ENCODE measurements around the gene PIP4K2B.

The PIP4K2B gene

GRCh38 chr17:38825762-38826247 is 26.4 kb upstream of the PIP4K2B start:
- peak overlapping the region; percentile 86 for H3K9ac ChIP-seq (ENCODE audit: low read depth, low read length, poor library complexity, severe bottlenecking)
- H3K79me2 ChIP-seq (ENCODE audit: insufficient read depth, low read length), result peaks cover 40% of the 10 kb centered on the region
- no peaks in the 10 kb centered on the region for H3K27me3 ChIP-seq (ENCODE audit: insufficient read depth, low read length, poor library complexity, severe bottlenecking)
- H3K9me3 ChIP-seq (ENCODE audit: insufficient read depth, low read depth, low read length), result no peaks in the 10 kb centered on the region
- no peaks in the 10 kb centered on the region for H3F3A ChIP-seq (ENCODE audit: low read depth)
- peaks cover 3% of the 10 kb centered on the region; the same call in 1 of the 2 replicates for H3K36me3 ChIP-seq (ENCODE audit: insufficient read depth, low read length)
- H3K4me2 ChIP-seq (ENCODE audit: low read depth, low read length, poor library complexity, severe bottlenecking), result peak overlapping the region; percentile 78
- peak overlapping the region; percentile 97 for H2AFZ ChIP-seq (ENCODE audit: low read length)
- H3K4me1 ChIP-seq (ENCODE audit: insufficient read depth, low read length, poor library complexity, severe bottlenecking), result peaks cover 19% of the 10 kb centered on the region
- H3K4me3 ChIP-seq (ENCODE audit: low read length, poor library complexity, severe bottlenecking), result peak overlapping the region; percentile 99
- no peaks in the 10 kb centered on the region for H3K9me2 ChIP-seq (replicated peaks; ENCODE audit: low read depth, low read length)
- peaks cover 15% of the 10 kb centered on the region for H4K20me1 ChIP-seq (ENCODE audit: insufficient read depth, low read length, poor library complexity, severe bottlenecking)
- TF ChIP-seq EZH2phosphoT487 (IDR thresholded peaks at IDR 0.05; ENCODE audit: borderline replicate concordance), result no peak
- TF ChIP-seq, protein P1, sequence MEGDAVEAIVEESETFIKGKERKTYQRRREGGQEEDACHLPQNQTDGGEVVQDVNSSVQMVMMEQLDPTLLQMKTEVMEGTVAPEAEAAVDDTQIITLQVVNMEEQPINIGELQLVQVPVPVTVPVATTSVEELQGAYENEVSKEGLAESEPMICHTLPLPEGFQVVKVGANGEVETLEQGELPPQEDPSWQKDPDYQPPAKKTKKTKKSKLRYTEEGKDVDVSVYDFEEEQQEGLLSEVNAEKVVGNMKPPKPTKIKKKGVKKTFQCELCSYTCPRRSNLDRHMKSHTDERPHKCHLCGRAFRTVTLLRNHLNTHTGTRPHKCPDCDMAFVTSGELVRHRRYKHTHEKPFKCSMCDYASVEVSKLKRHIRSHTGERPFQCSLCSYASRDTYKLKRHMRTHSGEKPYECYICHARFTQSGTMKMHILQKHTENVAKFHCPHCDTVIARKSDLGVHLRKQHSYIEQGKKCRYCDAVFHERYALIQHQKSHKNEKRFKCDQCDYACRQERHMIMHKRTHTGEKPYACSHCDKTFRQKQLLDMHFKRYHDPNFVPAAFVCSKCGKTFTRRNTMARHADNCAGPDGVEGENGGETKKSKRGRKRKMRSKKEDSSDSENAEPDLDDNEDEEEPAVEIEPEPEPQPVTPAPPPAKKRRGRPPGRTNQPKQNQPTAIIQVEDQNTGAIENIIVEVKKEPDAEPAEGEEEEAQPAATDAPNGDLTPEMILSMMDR (conservative IDR thresholded peaks at IDR 0.05; ENCODE audit: low read length), result no peak

DNA sequence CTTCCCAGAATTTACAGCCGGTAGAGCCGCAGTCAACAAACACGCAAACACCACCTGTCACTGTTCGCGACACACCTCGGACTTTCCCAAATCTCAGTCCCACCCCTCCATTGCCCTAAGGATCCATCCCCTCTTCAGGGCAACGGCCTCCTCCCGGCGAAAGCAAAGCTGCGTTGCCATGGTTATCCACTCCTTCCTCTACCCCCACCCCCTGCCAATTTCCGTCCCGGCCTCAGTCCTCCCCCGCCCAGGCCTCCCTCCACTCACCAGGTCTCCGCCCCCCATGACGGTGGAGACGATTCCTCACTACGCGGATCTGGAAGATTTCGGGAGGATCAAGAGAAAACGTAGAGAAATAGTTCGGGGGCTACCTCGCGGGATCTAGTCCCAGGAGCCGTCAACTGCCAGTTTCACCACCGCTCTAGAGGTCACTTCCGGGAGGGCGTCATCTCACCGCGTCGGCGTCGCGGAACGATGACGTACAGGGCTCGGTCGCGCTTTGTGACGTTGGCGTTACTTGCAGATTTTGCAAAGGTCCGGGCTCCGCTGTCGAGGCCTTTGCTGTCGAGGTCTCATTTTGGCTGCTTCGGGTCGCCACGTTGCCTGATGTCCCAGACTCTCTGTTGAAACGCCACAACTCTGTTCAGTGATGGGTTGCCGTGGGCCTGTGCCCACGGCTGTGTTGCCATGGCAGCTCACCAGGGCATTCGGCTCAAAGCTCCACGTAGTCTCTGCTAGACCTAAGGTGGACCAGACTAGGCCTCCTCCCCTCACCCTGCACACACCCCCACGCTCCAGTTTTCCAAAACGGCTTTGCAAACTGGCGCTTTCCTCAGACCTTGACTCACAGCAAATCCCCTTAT is 25.8 kb upstream of the PIP4K2B start, which contains the start of gene CWC25:
Gene CWC25 (minus strand): TSS at position 423 of the 863 bp plus-strand sequence. CDS start 138 bp downstream, at position 285.
- peak within 1 kb of the TSS; percentile 99 for H3K4me3 ChIP-seq (ENCODE audit: low read length, poor library complexity, severe bottlenecking)
- H3K36me3 ChIP-seq (ENCODE audit: insufficient read depth, low read length), result peaks cover 9% of the 10 kb centered on the region; the same call in 1 of the 2 replicates
- H3F3A ChIP-seq (ENCODE audit: low read depth), result no peaks in the 10 kb centered on the region
- TF ChIP-seq, protein P1 (conservative IDR thresholded peaks at IDR 0.05; ENCODE audit: low read length), result no peak
- no peak for TF ChIP-seq EZH2phosphoT487 (IDR thresholded peaks at IDR 0.05; ENCODE audit: borderline replicate concordance)
- H3K79me2 ChIP-seq (ENCODE audit: insufficient read depth, low read length), result peaks cover 46% of the 10 kb centered on the region
- H3K27me3 ChIP-seq (ENCODE audit: insufficient read depth, low read length, poor library complexity, severe bottlenecking), result no peaks in the 10 kb centered on the region
- H3K4me2 ChIP-seq (ENCODE audit: low read depth, low read length, poor library complexity, severe bottlenecking), result peak within 1 kb of the TSS; percentile 78
- peak within 1 kb of the TSS; percentile 97 for H2AFZ ChIP-seq (ENCODE audit: low read length)
- H4K20me1 ChIP-seq (ENCODE audit: insufficient read depth, low read length, poor library complexity, severe bottlenecking), result peaks cover 18% of the 10 kb centered on the region
- peak within 1 kb of the TSS; percentile 86 for H3K9ac ChIP-seq (ENCODE audit: low read depth, low read length, poor library complexity, severe bottlenecking)
- no peaks in the 10 kb centered on the region for H3K9me2 ChIP-seq (replicated peaks; ENCODE audit: low read depth, low read length)
- peaks cover 19% of the 10 kb centered on the region for H3K4me1 ChIP-seq (ENCODE audit: insufficient read depth, low read length, poor library complexity, severe bottlenecking)
- no peaks in the 10 kb centered on the region for H3K9me3 ChIP-seq (ENCODE audit: insufficient read depth, low read depth, low read length)

DNA sequence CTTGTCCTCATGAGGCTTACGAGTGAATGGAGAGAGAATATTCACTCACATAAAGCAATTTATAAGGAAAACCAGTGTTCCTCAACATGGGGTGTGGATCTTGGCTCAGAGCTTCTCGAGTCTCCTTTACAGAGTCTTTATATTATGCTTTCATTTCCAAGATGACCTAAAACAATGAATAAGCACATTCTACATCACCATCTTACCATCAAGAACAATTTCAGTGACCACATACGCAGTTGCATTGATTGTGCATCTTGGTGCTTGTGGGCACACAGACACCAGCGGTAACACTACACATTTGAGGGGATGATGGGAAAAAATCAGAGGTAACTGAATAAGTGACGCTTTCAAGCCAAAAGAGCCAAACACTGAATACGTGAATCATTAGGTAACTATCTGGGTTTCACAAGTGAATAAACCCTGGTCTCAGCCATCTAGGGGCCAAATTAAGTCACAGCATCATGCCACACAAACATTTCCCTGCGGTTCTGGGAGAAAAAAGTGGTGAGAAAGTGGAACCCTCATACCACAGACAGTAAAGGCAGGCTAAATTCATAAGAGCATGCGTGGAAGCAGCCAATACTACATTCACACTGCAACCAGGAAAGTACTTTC is 16.3 kb upstream of the PIP4K2B start:
- H3K79me2 ChIP-seq (ENCODE audit: insufficient read depth, low read length), result peaks cover 23% of the 10 kb centered on the region; the same call in 1 of the 2 replicates

More for the DNA sequence above, 16.3 kb upstream of the PIP4K2B start:
- no peaks in the 10 kb centered on the region for H3K9me3 ChIP-seq (ENCODE audit: insufficient read depth, low read depth, low read length)
- H3F3A ChIP-seq (ENCODE audit: low read depth), result peaks cover 4% of the 10 kb centered on the region; the same call in 1 of the 2 replicates
- peaks cover 50% of the 10 kb centered on the region; the same call in 1 of the 2 replicates for H3K36me3 ChIP-seq (ENCODE audit: insufficient read depth, low read length)
- H3K9me2 ChIP-seq (replicated peaks; ENCODE audit: low read depth, low read length), result no peaks in the 10 kb centered on the region
- no peak overlapping the region for H3K4me2 ChIP-seq (ENCODE audit: low read depth, low read length, poor library complexity, severe bottlenecking)
- TF ChIP-seq, protein P1 (conservative IDR thresholded peaks at IDR 0.05; ENCODE audit: low read length), result peak; percentile 48
- TF ChIP-seq EZH2phosphoT487 (IDR thresholded peaks at IDR 0.05; ENCODE audit: borderline replicate concordance), result no peak
- no peaks in the 10 kb centered on the region for H3K4me1 ChIP-seq (ENCODE audit: insufficient read depth, low read length, poor library complexity, severe bottlenecking)
- H3K4me3 ChIP-seq (ENCODE audit: low read length, poor library complexity, severe bottlenecking), result no peak overlapping the region
- H3K27me3 ChIP-seq (ENCODE audit: insufficient read depth, low read length, poor library complexity, severe bottlenecking), result no peaks in the 10 kb centered on the region
- peaks cover 4% of the 10 kb centered on the region for H4K20me1 ChIP-seq (ENCODE audit: insufficient read depth, low read length, poor library complexity, severe bottlenecking)
- H3K9ac ChIP-seq (ENCODE audit: low read depth, low read length, poor library complexity, severe bottlenecking), result no peak overlapping the region
- no peak overlapping the region for H2AFZ ChIP-seq (ENCODE audit: low read length)
